Lung (tissue), 12 donors: ENCODE data around the gene FAM124A. TPM values are rescaled to one million over a fixed set of nuclear protein-coding genes. Genes with fewer than 3 reads are reported as not detected.
"Not testable (repeated sequence)": the region's sequence is repeated elsewhere in the genome, so short reads cannot be mapped to it uniquely, and the experiment has no call there.

Experiments used
- ATAC-seq: fragments of 200-7000 bp; cut with Tn5 transposase; one replicate; pipeline ENCODE4 v1.9.1; 2020; ENCODE audit warnings: moderate number of reproducible peaks; ENCODE audit not compliant: insufficient read depth, low FRiP score
- DNase-seq, 3 donors: peaks; one replicate each; pipeline ENCODE4 v3.0.0-alpha.2; 2013 to 2017
- H3K27ac ChIP-seq, 2 donors: one replicate each; pipeline ENCODE4 v1.5.1; 2013; ENCODE audit warnings: mild to moderate bottlenecking in 2 of 2, moderate library complexity in 2 of 2, control low read depth in 1 of 2, inconsistent platforms in 1 of 2, low read depth in 1 of 2, low read length in 1 of 2
- H3K27me3 ChIP-seq, 3 donors: one replicate each; pipeline ENCODE4 v1.5.1; 2013; ENCODE audit warnings: low read length in 2 of 3; ENCODE audit not compliant: control insufficient read depth in 3 of 3, insufficient read depth in 3 of 3
- H3K36me3 ChIP-seq, 4 donors: one replicate each; pipeline ENCODE4 v1.5.1; 2013; ENCODE audit warnings: low read length in 4 of 4, mild to moderate bottlenecking in 1 of 4, moderate library complexity in 1 of 4; ENCODE audit not compliant: control insufficient read depth in 4 of 4, insufficient read depth in 4 of 4
- H3K4me1 ChIP-seq, 5 donors: one replicate each; pipeline ENCODE4 v1.5.1; 2013; ENCODE audit warnings: low read length in 5 of 5, mild to moderate bottlenecking in 2 of 5, moderate library complexity in 1 of 5; ENCODE audit not compliant: control insufficient read depth in 5 of 5, insufficient read depth in 5 of 5
- H3K4me3 ChIP-seq: one replicate; pipeline ENCODE4 v1.5.1; 2013; ENCODE audit warnings: mild to moderate bottlenecking, control low read depth, moderate library complexity
- H3K9ac ChIP-seq, 2 donors: one replicate each; pipeline ENCODE4 v1.5.1; 2013; ENCODE audit warnings: low read length in 2 of 2, control low read depth in 1 of 2; ENCODE audit not compliant: insufficient read depth in 1 of 2
- H3K9me3 ChIP-seq, 4 donors: one replicate each; pipeline ENCODE4 v1.5.1; 2013; ENCODE audit warnings: low read length in 3 of 4, mild to moderate bottlenecking in 1 of 4, moderate library complexity in 1 of 4; ENCODE audit not compliant: control insufficient read depth in 4 of 4, insufficient read depth in 3 of 4
- WGBS, 2 donors: extraction: QIAGEN DNeasy Blood & Tissue Kit; methylation state at CpG; one replicate each; pipeline ENCODE4 v1.1.7; 2013; 5-methylcytosine and 5-hydroxymethylcytosine counted together
- polyA plus RNA-seq, 2 donors: library from polyadenylated mRNA; stranded (reverse); fragments of 200-250 nt; gene quantifications; one replicate each; pipeline ENCODE4 v1.2.1, GENCODE V29; 2013
- total RNA-seq, 2 donors: library from RNA; depleted of rRNA in 1 of 2; stranded (reverse); fragments of >200 nt in 1 of 2; gene quantifications; one replicate each; pipeline ENCODE4 v1.2.1, GENCODE V29; 2014 to 2021
- TF ChIP-seq, protein P1 (sequence below): IDR thresholded peaks from 2 replicates; pipeline ENCODE4 v1.5.1; 2012; ENCODE audit warnings: mild to moderate bottlenecking; ENCODE audit errors: control extremely low read depth, extremely low read depth
- donor health status: control.
- donor health status: control.
- donor health status: Bipolar disorder and iron deficiency.
- donor health status: healthy.
- donor health status: DM: yes; HTN: yes; CAD: no.

FAM124A gene
- total and polyA plus RNA-seq, 4 donors, result 0.87 to 2.9 (median 1.7) TPM

GRCh38 chr13:51280379-51280940, 58.3 kb downstream of the FAM124A start:
- H3K9me3 ChIP-seq, result no peaks in the 10 kb centered on the region
- no peak for DNase-seq
- no peak for ATAC-seq
- H3K27me3 ChIP-seq, result no peaks in the 10 kb centered on the region
- no peak overlapping the region for H3K27ac ChIP-seq
- H3K4me3 ChIP-seq, result no peak overlapping the region
- no peak overlapping the region for H3K9ac ChIP-seq
- TF ChIP-seq, protein P1, sequence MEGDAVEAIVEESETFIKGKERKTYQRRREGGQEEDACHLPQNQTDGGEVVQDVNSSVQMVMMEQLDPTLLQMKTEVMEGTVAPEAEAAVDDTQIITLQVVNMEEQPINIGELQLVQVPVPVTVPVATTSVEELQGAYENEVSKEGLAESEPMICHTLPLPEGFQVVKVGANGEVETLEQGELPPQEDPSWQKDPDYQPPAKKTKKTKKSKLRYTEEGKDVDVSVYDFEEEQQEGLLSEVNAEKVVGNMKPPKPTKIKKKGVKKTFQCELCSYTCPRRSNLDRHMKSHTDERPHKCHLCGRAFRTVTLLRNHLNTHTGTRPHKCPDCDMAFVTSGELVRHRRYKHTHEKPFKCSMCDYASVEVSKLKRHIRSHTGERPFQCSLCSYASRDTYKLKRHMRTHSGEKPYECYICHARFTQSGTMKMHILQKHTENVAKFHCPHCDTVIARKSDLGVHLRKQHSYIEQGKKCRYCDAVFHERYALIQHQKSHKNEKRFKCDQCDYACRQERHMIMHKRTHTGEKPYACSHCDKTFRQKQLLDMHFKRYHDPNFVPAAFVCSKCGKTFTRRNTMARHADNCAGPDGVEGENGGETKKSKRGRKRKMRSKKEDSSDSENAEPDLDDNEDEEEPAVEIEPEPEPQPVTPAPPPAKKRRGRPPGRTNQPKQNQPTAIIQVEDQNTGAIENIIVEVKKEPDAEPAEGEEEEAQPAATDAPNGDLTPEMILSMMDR, result no peak
- H3K36me3 ChIP-seq, result peaks cover 0 to 5% (median 3%) of the 10 kb centered on the region in 4 donors
- 80 to 88% methylated on average over 13 of the region's 13 CpGs for whole genome bisulfite sequencing, 2 donors
- peaks cover 0 to 6% (median 0%) of the 10 kb centered on the region in 5 donors for H3K4me1 ChIP-seq

DNA sequence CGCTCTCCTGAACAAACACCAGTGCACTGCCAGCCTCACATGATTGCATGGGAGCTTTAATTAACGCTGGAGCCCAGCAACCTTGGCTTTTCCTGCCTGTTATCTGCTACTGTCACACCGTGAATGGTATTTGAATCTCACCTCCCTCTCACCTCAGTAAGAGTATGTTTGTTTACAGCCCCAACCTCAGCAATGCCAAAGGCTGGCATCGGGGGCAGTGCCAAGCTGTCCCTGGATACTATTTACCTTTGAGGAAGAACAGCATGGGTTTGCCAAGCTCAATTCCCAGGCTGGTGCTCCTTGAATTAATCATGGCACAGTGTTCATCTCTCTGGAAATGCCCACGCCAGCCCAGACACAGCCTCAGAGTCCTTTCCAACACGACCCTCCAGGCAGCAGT, 60.1 kb downstream of the FAM124A start:
- H3K4me1 ChIP-seq, result peaks cover 0 to 6% (median 0%) of the 10 kb centered on the region in 5 donors
- H3K9ac ChIP-seq, result no peak overlapping the region
- DNase-seq (no peak), ATAC-seq (no peak)
- no peaks in the 10 kb centered on the region for H3K27me3 ChIP-seq
- peaks cover 0 to 5% (median 3%) of the 10 kb centered on the region in 4 donors for H3K36me3 ChIP-seq
- no peak overlapping the region for H3K27ac ChIP-seq
- 76 to 88% methylated on average over 6 of the region's 6 CpGs for WGBS, 2 donors
- TF ChIP-seq, protein P1, result no peak
- H3K9me3 ChIP-seq, result no peaks in the 10 kb centered on the region
- H3K4me3 ChIP-seq, result no peak overlapping the region

DNA sequence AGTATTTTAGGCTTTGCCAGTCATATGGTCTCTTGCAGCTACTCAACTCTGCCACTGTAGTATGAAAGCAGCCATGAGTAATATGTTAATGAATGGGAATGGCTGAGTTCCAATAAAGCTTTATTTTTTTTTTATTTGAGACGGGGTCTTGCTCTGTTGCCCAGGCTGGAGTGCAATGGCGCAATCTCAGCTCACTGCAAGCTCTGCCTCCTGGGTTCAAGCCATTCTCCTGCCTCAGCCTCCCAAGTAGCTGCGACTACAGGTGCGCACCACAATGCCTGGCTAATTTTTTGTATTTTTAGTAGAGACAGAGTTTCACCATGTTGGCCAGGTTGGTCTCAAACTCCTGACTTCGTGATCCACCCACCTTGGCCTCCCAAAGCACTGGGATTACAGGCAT, 60.7 kb downstream of the FAM124A start:
- not testable (repeated sequence) for ATAC-seq, H3K27me3 ChIP-seq, DNase-seq, H3K4me3 ChIP-seq, H3K9me3 ChIP-seq, H3K36me3 ChIP-seq, H3K27ac ChIP-seq, H3K9ac ChIP-seq, H3K4me1 ChIP-seq
- WGBS, 2 donors, result 92 to 96% methylated on average over 5 of the region's 5 CpGs

DNA sequence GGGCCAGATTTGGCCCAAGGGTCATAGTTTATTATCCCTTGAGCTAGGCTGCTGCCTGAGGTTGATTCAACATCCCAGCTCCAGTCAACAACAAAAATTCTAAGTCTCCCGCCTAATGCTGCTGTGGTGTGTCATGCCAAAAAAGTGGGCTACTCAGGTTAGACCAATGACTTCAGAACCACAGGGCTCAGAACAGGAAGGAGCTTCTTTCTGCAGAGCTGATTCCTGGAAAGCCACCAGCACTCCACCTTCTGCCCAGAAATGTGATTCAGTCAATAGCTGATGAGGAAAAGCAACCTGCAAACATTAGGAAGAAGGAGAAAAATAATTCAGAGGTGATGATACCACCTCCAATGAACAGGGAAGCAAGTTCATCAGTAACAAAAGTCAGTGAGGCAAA, 61.2 kb downstream of the FAM124A start:
- Histone ChIP-seq H3K4me3 (no peak overlapping the region), H3K27me3 (no peaks in the 10 kb centered on the region), H3K9me3 (no peaks in the 10 kb centered on the region), H3K4me1 (peaks cover 0 to 6% (median 0%) of the 10 kb centered on the region in 5 donors), H3K27ac (no peak overlapping the region), H3K9ac (no peak overlapping the region), H3K36me3 (peaks cover 0 to 5% (median 2%) of the 10 kb centered on the region in 4 donors)
- ATAC-seq, result no peak
- TF ChIP-seq, protein P1, result no peak
- DNase-seq, result no peak
- WGBS, 2 donors, result 92 to 99% methylated on average over 1 of the region's 1 CpG
